ENCODE measurements around the gene FASTKD2.

GRCh38 chr2:206783718-206784117 is 18.3 kb downstream of the FASTKD2 start:
- TF ChIP-seq, protein P1, sequence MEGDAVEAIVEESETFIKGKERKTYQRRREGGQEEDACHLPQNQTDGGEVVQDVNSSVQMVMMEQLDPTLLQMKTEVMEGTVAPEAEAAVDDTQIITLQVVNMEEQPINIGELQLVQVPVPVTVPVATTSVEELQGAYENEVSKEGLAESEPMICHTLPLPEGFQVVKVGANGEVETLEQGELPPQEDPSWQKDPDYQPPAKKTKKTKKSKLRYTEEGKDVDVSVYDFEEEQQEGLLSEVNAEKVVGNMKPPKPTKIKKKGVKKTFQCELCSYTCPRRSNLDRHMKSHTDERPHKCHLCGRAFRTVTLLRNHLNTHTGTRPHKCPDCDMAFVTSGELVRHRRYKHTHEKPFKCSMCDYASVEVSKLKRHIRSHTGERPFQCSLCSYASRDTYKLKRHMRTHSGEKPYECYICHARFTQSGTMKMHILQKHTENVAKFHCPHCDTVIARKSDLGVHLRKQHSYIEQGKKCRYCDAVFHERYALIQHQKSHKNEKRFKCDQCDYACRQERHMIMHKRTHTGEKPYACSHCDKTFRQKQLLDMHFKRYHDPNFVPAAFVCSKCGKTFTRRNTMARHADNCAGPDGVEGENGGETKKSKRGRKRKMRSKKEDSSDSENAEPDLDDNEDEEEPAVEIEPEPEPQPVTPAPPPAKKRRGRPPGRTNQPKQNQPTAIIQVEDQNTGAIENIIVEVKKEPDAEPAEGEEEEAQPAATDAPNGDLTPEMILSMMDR (IDR thresholded peaks at IDR 0.05; ENCODE audit: low read length): peak; percentile 54
- TF ChIP-seq EZH2phosphoT487 (IDR thresholded peaks at IDR 0.05; ENCODE audit: low read length) (no peak), EZH2 (optimal IDR thresholded peaks at IDR 0.05; ENCODE audit: low read depth, low read length) (no peak)
